OCI-M2 (cell line): Measurements from ENCODE around the gene PEX16.

Experiments used
- DNase-seq: peaks from one replicate; lab custom pipeline; 2025; ENCODE audit not compliant: unreplicated experiment; lab: John Stamatoyannopoulos, UW

The PEX16 gene

GRCh38 chr11:45931739-45932138, 14.1 kb upstream of the PEX16 start:
- DNase-seq, result no peak

GRCh38 chr11:45930951-45931570, 13.4 kb upstream of the PEX16 start:
- no peak for DNase-seq

- no peak for DNase-seq
Measured at GRCh38 chr11:45930031-45930794, 12.5 kb upstream of the PEX16 start.

- no peak for DNase-seq
Measured at GRCh38 chr11:45929486-45930030, 11.9 kb upstream of the PEX16 start.

- DNase-seq, result no peak
Measured at GRCh38 chr11:45928535-45929215, 11.0 kb upstream of the PEX16 start.

GRCh38 chr11:45927684-45928413, 10.2 kb upstream of the PEX16 start:
- DNase-seq, result no peak

GRCh38 chr11:45927332-45927683, 9.6 kb upstream of the PEX16 start:
- no peak for DNase-seq

- DNase-seq, result no peak
Measured at GRCh38 chr11:45926536-45927331, 9.1 kb upstream of the PEX16 start.

- no peak for DNase-seq
Measured at GRCh38 chr11:45926001-45926401, 8.3 kb upstream of the PEX16 start.

GRCh38 chr11:45925550-45925949, 7.9 kb upstream of the PEX16 start:
- DNase-seq, result no peak

- DNase-seq, result no peak
Measured at GRCh38 chr11:45924927-45925326, 7.2 kb upstream of the PEX16 start.

GRCh38 chr11:45924036-45924915, 6.6 kb upstream of the PEX16 start:
- DNase-seq, result no peak

GRCh38 chr11:45922425-45923082, 4.9 kb upstream of the PEX16 start, which contains the start of gene LARGE2:
TSS of gene LARGE2 (plus strand) at chr11:45922656. CDS start at chr11:45922883, 227 bp downstream.
- DNase-seq, result no peak

- DNase-seq, result no peak
Measured at GRCh38 chr11:45921561-45922424, 4.1 kb upstream of the PEX16 start.

- DNase-seq, result no peak
Measured at GRCh38 chr11:45920531-45921477, 3.1 kb upstream of the PEX16 start.

- DNase-seq, result no peak
Measured at GRCh38 chr11:45919806-45920530, 2.3 kb upstream of the PEX16 start.
